Activated T-cell treated with anti-CD3 and anti-CD28 coated beads, Interleukin-2, amount 50 U/mL, for 48 hours (primary cell): ENCODE results near the gene DHX35.

Experiments
- DNase-seq, 2 experiments: peaks; one replicate each; pipeline ENCODE4 v3.0.0-alpha.2; 2020

DHX35 gene

GRCh38 chr20:39032997-39033396 lies 70.9 kb downstream of the DHX35 start:
- no peak for DNase-seq

GRCh38 chr20:39036011-39036410 lies 73.9 kb downstream of the DHX35 start:
- DNase-seq = no peak

GRCh38 chr20:39036851-39037250 lies 74.7 kb downstream of the DHX35 start:
- DNase-seq = no peak

- DNase-seq = no peak
Observed at GRCh38 chr20:39038047-39038446, 75.9 kb downstream of the DHX35 start.

GRCh38 chr20:39038495-39038894 lies 76.4 kb downstream of the DHX35 start:
- no peak for DNase-seq

- no peak for DNase-seq
Observed at GRCh38 chr20:39039261-39039660, 77.1 kb downstream of the DHX35 start.

GRCh38 chr20:39040116-39040515 lies 78.0 kb downstream of the DHX35 start:
- DNase-seq = no peak

GRCh38 chr20:39041067-39041466 lies 78.9 kb downstream of the DHX35 start:
- no peak for DNase-seq

GRCh38 chr20:39042279-39043150 lies 80.4 kb downstream of the DHX35 start:
- no peak for DNase-seq

GRCh38 chr20:39044501-39044900 lies 82.4 kb downstream of the DHX35 start:
- no peak for DNase-seq

- no peak for DNase-seq
Observed at GRCh38 chr20:39045676-39046075, 83.5 kb downstream of the DHX35 start.

- no peak for DNase-seq
Observed at GRCh38 chr20:39047417-39047985, 85.4 kb downstream of the DHX35 start.

- peak; percentile 81 to 83 for DNase-seq
Observed at GRCh38 chr20:39048000-39048696, 86.0 kb downstream of the DHX35 start.

- peak; percentile 23 to 29 for DNase-seq
Observed at GRCh38 chr20:39049148-39049547, 87.0 kb downstream of the DHX35 start.

- peak; percentile 88 to 90 for DNase-seq
Observed at GRCh38 chr20:39049684-39050554, 87.8 kb downstream of the DHX35 start.

- DNase-seq = no peak
Observed at GRCh38 chr20:39050555-39050902, 88.4 kb downstream of the DHX35 start.

GRCh38 chr20:39052676-39053075 lies 90.5 kb downstream of the DHX35 start:
- DNase-seq = no peak

- no peak for DNase-seq
Observed at GRCh38 chr20:39057143-39057542, 95.0 kb downstream of the DHX35 start.

- no peak for DNase-seq
Observed at GRCh38 chr20:39057911-39058310, 95.8 kb downstream of the DHX35 start.

GRCh38 chr20:39059036-39059435 lies 96.9 kb downstream of the DHX35 start:
- DNase-seq = no peak

GRCh38 chr20:39066471-39067242 lies 104.5 kb downstream of the DHX35 start:
- DNase-seq = no peak
